Spinal cord (tissue), 10 donors: Measurements from ENCODE around the gene BTG2. TPM values are rescaled to one million over a fixed set of nuclear protein-coding genes. Genes with fewer than 3 reads are reported as not detected.
A peak's percentile ranks its signal among the peaks of the same experiment; 100 is the strongest.
"Not testable (repeated sequence)": the region's sequence is repeated elsewhere in the genome, so short reads cannot be mapped to it uniquely, and the experiment has no call there.

Source experiments
- DNase-seq, 6 donors: peaks; one replicate each; pipeline versions ENCODE4 v3.0.0 to v3.0.0-alpha.2; 2013 to 2015; ENCODE audit warnings: low spot score in 6 of 6, low read depth in 4 of 6
- H3K27ac ChIP-seq: one replicate; pipeline ENCODE4 v1.5.1; 2013; ENCODE audit warnings: low read depth, low read length, control low read depth
- H3K27me3 ChIP-seq: one replicate; pipeline ENCODE4 v1.6.1; 2013; ENCODE audit warnings: low read length; ENCODE audit not compliant: control insufficient read depth, insufficient read depth
- H3K36me3 ChIP-seq: one replicate; pipeline ENCODE4 v1.6.1; 2013; ENCODE audit warnings: low read length; ENCODE audit not compliant: control insufficient read depth, insufficient read depth
- H3K4me1 ChIP-seq: one replicate; pipeline ENCODE4 v1.6.1; 2013; ENCODE audit warnings: low read length; ENCODE audit not compliant: control insufficient read depth, insufficient read depth
- H3K4me3 ChIP-seq: one replicate; pipeline ENCODE4 v1.5.1; 2013; ENCODE audit warnings: low read depth, low read length, control low read depth
- H3K9me3 ChIP-seq: one replicate; pipeline ENCODE4 v1.6.1; 2013; ENCODE audit warnings: low read length; ENCODE audit not compliant: control insufficient read depth, insufficient read depth
- WGBS: methylation state at CpG from one replicate; pipeline ENCODE4 v1.1.5; 2013; ENCODE audit warnings: missing lambda C conversion rate; ENCODE audit not compliant: insufficient coverage; 5-methylcytosine and 5-hydroxymethylcytosine counted together
- polyA plus RNA-seq, 2 donors: library from polyadenylated mRNA; unstranded; fragments of 120-200 nt; gene quantifications; one replicate each; pipeline ENCODE4 v1.2.1, GENCODE V29; 2013; ENCODE audit not compliant: insufficient read length in 2 of 2
- total RNA-seq, 2 donors: library from RNA; depleted of rRNA in 1 of 2; stranded (reverse); fragments of 120-200 nt in 1 of 2; fragments of >200 nt in 1 of 2; gene quantifications; one replicate each; pipeline versions ENCODE4 v1.2.3 to v1.2.4, GENCODE V29; 2013 to 2014
- donor health status: healthy.

Gene BTG2
- total and polyA plus RNA-seq, 4 donors = 28.4 to 39.5 (median 38.1) TPM

DNA sequence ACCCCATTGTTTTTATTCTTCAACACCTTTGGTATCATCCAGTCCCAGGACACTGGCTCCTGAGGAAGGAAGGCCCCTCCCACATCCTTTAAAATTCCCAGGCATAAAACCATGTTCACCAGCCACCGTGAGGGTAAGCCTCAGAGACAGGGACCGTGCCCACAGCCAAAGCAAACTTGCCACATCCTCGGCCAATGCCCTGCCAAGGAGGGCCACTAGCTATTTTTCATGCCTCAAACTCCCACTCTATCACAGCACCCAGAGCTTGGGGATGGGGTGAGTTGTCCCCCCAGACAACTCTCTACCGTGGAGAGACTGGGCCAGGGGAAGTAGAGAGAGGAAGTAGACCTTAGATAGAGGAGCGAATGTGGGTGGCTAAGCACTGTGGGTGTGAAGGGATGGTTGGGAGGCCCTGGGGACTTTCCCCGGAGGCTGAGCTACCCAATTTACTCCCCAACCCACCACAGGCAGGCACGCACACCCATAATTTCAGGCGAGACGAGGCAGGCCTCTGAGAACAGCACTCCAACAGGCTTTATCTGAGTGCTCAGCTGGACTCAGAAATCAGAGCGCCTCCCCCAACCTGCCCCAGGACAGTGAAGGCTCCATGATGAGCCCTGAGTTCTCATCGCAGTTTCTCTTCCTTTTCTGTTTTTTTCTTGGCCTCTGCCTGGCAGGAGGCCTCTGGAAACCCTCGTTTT is 15.9 kb upstream of the BTG2 start:
- Histone ChIP-seq H3K9me3 (no peaks in the 10 kb centered on the region), H3K4me1 (peaks cover 51% of the 10 kb centered on the region), H3K36me3 (no peaks in the 10 kb centered on the region), H3K4me3 (no peak overlapping the region), H3K27ac (peak overlapping the region; percentile 94), H3K27me3 (no peaks in the 10 kb centered on the region)
- DNase-seq = no peak
- 62% methylated on average over 7 of the region's 12 CpGs for WGBS

DNA sequence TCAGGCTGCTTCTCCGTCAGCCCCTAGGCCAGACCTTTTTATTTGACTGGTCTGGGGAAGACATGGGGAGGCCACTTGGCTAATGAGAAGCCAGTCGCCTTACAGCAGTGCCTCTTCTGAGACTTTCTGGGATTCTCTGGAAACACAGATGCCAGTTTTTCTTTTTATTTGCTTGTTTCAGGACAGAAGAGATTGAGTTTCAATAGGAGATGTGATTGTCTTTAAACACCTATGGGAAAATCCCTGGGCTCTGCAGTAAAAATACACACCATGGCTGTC is 15.4 kb upstream of the BTG2 start:
- 52% methylated on average over 2 of the region's 2 CpGs for WGBS
- H3K4me1 ChIP-seq = peaks cover 51% of the 10 kb centered on the region

DNA sequence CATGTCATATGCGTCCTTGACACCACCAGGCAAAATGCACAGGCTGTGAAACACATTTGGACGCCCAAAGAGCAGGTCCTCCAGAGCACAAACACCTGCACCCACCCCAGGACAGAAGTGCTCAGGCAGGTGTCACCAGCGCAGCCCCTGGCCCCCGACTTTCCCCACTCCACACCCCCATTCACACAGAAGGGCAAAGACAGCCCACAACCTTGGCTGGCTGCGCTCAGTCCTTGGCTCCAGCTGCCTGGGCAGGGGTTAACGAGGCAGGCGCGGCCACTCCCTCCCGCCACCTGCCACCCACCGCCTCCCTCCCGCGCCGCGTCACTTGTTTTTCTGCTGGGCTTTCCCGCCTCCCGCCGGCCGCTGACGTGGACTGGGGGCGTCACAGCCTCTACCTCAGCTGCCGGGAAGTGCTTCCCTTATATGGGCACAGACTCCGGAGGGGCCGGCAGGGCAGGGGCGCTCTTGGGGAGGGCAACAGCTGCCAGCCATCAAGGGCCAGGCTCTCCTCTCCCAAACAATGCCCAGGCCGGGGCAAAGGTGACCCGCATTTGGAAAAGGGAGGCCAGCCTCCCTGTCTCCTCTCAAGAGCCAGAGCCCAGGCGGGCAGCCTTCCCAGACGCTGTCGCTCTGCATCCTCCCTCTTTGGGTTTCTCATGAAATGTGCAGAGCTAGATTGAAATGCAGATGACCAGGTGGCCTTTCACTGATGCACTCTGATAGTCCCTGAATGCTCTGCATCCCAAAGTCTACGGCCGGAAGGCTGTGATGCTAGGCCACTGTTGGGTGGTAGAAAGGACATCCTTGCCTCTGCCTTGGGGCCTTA is 14.8 kb upstream of the BTG2 start:
- peak in 2 of 6 donors; percentile 92 to 94 for DNase-seq
- Histone ChIP-seq H3K9me3 (no peaks in the 10 kb centered on the region), H3K4me1 (peaks cover 51% of the 10 kb centered on the region), H3K36me3 (no peaks in the 10 kb centered on the region), H3K27me3 (no peaks in the 10 kb centered on the region), H3K27ac (peak overlapping the region; percentile 94), H3K4me3 (peak overlapping the region; percentile 35)
- WGBS = 7% methylated on average over 29 of the region's 31 CpGs

More for the DNA sequence above, 15.4 kb upstream of the BTG2 start:
- no peak for DNase-seq
- Histone ChIP-seq H3K27me3 (no peaks in the 10 kb centered on the region), H3K9me3 (no peaks in the 10 kb centered on the region), H3K27ac (peak overlapping the region; percentile 94), H3K4me3 (peak overlapping the region; percentile 35), H3K36me3 (no peaks in the 10 kb centered on the region)

DNA sequence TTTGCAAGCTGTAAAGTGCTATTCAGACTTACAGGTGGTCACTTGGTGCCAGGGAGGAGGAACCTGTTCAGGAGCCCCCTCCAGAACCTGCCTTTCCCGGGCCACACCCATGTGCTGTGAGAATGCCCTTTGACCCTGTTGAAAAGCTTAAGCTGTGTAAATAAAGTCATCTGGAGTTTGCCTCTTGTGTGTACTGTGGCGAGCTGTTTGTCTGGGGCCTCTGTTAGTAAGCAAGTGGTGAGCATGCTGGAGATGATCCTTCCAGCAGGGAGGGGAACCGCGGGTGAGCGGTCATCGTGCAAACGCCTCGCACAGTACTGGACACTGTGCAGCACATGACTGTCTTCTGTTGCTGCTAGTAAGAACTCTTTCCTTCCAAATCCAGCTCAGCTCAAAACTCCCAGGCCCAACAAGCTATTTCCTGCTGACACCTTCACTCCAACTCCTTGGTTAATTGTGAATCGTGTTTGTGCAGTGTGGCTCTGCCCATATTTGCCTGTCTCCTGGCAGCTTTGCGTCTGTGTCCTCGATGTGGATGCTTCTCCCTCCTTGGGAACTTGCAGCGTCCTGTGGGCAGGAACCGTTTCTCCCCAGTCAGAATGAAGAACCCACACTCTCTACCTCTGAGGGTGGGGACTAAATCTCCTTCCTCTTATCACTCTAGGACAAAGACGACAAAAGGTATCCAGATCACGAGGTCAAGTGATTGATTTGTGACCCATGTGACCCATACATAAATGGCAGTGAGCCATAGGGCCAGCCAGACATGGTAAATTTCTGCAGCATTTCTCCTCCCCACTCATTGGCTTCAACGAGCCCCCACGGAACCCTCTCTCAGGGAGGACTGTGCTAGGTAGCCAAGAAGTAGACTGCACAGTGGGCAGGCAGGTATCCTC is 13.9 kb upstream of the BTG2 start:
- Histone ChIP-seq H3K9me3 (no peaks in the 10 kb centered on the region), H3K27ac (peak overlapping the region; percentile 94), H3K4me1 (peaks cover 43% of the 10 kb centered on the region), H3K4me3 (no peak overlapping the region), H3K27me3 (no peaks in the 10 kb centered on the region), H3K36me3 (no peaks in the 10 kb centered on the region)
- 67% methylated on average over 13 of the region's 17 CpGs for WGBS
- no peak for DNase-seq

- 40% methylated on average over 1 of the region's 1 CpG for WGBS
- Histone ChIP-seq H3K4me1 (peaks cover 13% of the 10 kb centered on the region), H3K36me3 (no peaks in the 10 kb centered on the region), H3K9me3 (no peaks in the 10 kb centered on the region), H3K4me3 (no peak overlapping the region), H3K27me3 (no peaks in the 10 kb centered on the region), H3K27ac (no peak overlapping the region)
- DNase-seq = no peak
Measured at GRCh38 chr1:203295796-203296195, 9.5 kb upstream of the BTG2 start.

DNA sequence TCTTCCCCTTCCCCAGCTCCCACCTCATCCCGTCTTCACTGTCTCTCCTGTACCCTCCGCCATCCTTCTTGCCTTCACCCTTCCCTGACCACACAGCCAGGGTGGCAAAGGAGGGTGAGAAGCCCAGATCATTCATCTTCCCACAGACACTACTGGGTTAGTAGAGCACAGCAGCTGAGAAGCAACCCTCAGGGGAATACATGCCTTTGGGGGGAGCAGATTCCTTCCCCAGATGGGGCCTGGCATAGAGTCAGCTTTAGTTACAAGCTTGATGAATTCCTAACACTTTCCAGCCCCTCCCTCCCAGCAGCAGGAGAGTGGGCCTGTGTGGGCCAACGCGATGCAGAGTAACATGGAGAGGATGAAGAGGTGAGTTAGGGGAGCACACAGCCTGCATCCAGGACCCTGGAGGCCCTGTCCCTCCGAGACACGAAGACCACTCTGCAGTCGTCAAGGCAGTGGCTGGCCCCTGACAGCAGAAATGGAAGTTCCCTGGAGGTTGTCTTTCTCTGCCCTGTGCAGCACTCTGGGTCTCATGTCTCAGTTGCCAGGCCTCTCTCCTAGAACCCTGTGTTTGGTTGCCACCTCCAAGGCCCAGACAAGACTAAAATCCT is 8.8 kb upstream of the BTG2 start:
- no peaks in the 10 kb centered on the region for H3K27me3 ChIP-seq
- H3K4me3 ChIP-seq = no peak overlapping the region
- H3K36me3 ChIP-seq = no peaks in the 10 kb centered on the region
- peak in 2 of 6 donors; percentile 57 to 72 for DNase-seq
- no peak overlapping the region for H3K27ac ChIP-seq
- H3K9me3 ChIP-seq = no peaks in the 10 kb centered on the region
- WGBS = 73% methylated on average over 5 of the region's 7 CpGs
- peaks cover 5% of the 10 kb centered on the region for H3K4me1 ChIP-seq

DNA sequence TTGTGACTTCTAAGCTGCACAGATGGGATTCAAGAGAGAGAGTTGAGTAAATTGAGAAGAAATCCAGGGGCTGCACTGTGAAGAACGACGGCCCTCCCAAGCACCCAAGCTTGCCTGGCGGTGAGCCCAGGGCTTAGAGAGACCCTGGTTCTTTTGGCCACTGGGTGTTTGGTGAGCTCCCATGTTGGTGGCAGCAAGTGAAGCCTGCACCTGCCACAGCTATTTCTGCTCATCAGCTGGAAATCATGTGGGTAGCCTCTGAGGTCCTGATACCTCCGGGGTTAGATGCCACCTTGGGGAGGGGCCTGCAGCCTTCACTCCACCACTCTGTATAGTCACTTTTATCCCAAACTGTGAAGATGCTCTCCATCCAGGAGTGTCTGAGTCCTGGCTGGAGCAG is 6.2 kb upstream of the BTG2 start:
- Histone ChIP-seq H3K27me3 (no peaks in the 10 kb centered on the region), H3K9me3 (no peaks in the 10 kb centered on the region), H3K4me3 (no peak overlapping the region), H3K36me3 (no peaks in the 10 kb centered on the region), H3K4me1 (peaks cover 3% of the 10 kb centered on the region), H3K27ac (no peak overlapping the region)
- DNase-seq = no peak
- 62% methylated on average over 3 of the region's 4 CpGs for WGBS

DNA sequence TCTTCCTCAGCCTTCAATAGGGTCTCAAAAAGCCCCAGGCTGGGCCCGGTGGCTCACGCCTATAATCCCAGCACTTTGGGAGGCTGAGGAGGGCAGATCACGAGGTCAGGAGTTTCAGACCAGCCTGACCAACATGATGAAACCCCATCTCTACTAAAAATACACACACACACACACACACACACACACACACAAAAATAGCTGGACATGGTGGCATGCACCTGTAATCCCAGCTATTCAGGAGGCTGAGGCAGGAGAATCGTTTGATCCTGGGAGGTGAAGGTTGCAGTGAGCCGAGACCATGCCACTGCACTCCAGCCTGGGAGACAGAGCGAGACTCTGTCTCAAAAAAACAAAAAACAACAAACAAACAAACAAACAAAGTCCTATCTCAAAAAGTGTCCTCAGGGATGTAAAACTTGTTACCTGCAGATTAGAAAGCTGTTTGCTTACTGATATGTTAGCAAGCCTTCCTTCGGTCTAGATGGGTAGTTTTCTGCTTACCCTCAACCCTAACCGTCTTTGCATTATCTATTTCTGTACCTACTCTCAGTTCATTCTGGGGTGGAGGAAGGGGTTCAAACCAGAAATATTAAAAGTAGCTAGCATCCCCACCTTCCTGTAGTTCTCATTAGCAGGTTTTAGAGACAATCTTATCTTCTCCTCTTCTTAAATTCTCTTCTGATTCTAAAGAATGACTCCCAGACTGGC is 5.4 kb upstream of the BTG2 start:
- H3K36me3 ChIP-seq, H3K4me3 ChIP-seq, H3K9me3 ChIP-seq, H3K27me3 ChIP-seq, H3K27ac ChIP-seq, H3K4me1 ChIP-seq, DNase-seq: not testable (repeated sequence)
- WGBS = no CpG with 5 or more reads among the region's 8 CpGs
